WTC11 (cell line): ENCODE data around the gene UBE2J2. TPM values are rescaled to one million over a fixed set of nuclear protein-coding genes. Genes with fewer than 3 reads are reported as not detected.

Source experiments
- ATAC-seq: fragments of 200-7000 bp; cut with Tn5 transposase; 2 replicates; pipeline ENCODE4 v1.10.0; 2021; ENCODE audit warnings: mild to moderate bottlenecking, moderate library complexity
- CTCF ChIA-PET: fragments of 300-600 bp; sonication (Branson Sonifier 250); formaldehyde crosslinking; loops from one replicate; lab custom pipeline; 2021; ENCODE audit warnings: antibody characterized with exemption; lab: Charles Lee
- POLR2A ChIA-PET: fragments of 350-600 bp; sonication (Branson Sonifier 250); formaldehyde crosslinking; loops from one replicate; lab custom pipeline; 2021; ENCODE audit warnings: antibody characterized with exemption; lab: Charles Lee
- DNase-seq: peaks from one replicate; pipeline ENCODE4 v3.0.0; 2021; ENCODE audit warnings: low spot score
- H3K27ac Mint-ChIP-seq: 2 replicates; pipeline ENCODE4 v1.8.0; 2021; ENCODE audit warnings: mixed read lengths
- H3K27me3 Mint-ChIP-seq: 2 replicates; pipeline ENCODE4 v1.8.0; 2021; ENCODE audit warnings: low read depth, mild to moderate bottlenecking, moderate library complexity, mixed read lengths
- H3K36me3 Mint-ChIP-seq: 2 replicates; pipeline ENCODE4 v1.8.0; 2021; ENCODE audit warnings: mixed read lengths
- H3K4me1 Mint-ChIP-seq: 2 replicates; pipeline ENCODE4 v1.8.0; 2022; ENCODE audit warnings: mixed read lengths
- H3K4me3 Mint-ChIP-seq: 2 replicates; pipeline ENCODE4 v1.8.0; 2021; ENCODE audit warnings: mild to moderate bottlenecking, moderate library complexity, mixed read lengths
- H3K9me3 Mint-ChIP-seq: 2 replicates; pipeline ENCODE4 v1.8.0; 2021; ENCODE audit warnings: mixed read lengths
- ATF2 ChIP-seq: sonication (generic); formaldehyde crosslinking; IDR thresholded peaks from 2 replicates; pipeline ENCODE4 v1.8.1; 2022; ENCODE audit warnings: low read depth, missing genetic modification reagents, borderline replicate concordance
- CBFB ChIP-seq: sonication (generic); formaldehyde crosslinking; IDR thresholded peaks from 2 replicates; pipeline ENCODE4 v1.8.1; 2022; ENCODE audit warnings: mild to moderate bottlenecking, low read depth, missing genetic modification reagents
- ESRRA ChIP-seq: sonication (generic); formaldehyde crosslinking; IDR thresholded peaks from 2 replicates; pipeline ENCODE4 v1.8.1; 2022; ENCODE audit warnings: mild to moderate bottlenecking, missing genetic modification reagents, borderline replicate concordance
- ETV6 ChIP-seq: sonication (generic); formaldehyde crosslinking; IDR thresholded peaks from 2 replicates; pipeline ENCODE4 v1.8.1; 2022; ENCODE audit warnings: mild to moderate bottlenecking, missing genetic modification reagents
- JUN ChIP-seq: sonication (generic); formaldehyde crosslinking; IDR thresholded peaks from 2 replicates; pipeline ENCODE4 v1.8.0; 2023; ENCODE audit warnings: mild to moderate bottlenecking, missing genetic modification reagents
- MLX ChIP-seq: sonication (generic); formaldehyde crosslinking; IDR thresholded peaks from 2 replicates; pipeline ENCODE4 v1.8.1; 2023; ENCODE audit warnings: mild to moderate bottlenecking, missing genetic modification reagents, moderate library complexity
- RELA ChIP-seq: sonication (generic); formaldehyde crosslinking; IDR thresholded peaks from 2 replicates; pipeline ENCODE4 v1.8.1; 2022; ENCODE audit warnings: missing genetic modification reagents, mild to moderate bottlenecking, borderline replicate concordance
- RORB ChIP-seq: fragments of 250-450 bp; sonication (Bioruptor Pico); IDR thresholded peaks from 2 replicates; pipeline ENCODE4 v1.9.0; 2021; ENCODE audit warnings: mild to moderate bottlenecking
- SMAD4 ChIP-seq: sonication (generic); formaldehyde crosslinking; IDR thresholded peaks from 2 replicates; pipeline ENCODE4 v1.8.0; 2022; ENCODE audit warnings: mild to moderate bottlenecking, missing genetic modification reagents
- SP1 ChIP-seq: sonication (generic); formaldehyde crosslinking; conservative IDR thresholded peaks from 2 replicates; pipeline ENCODE4 v1.8.1; 2022; ENCODE audit warnings: missing genetic modification reagents
- STAT6 ChIP-seq: sonication (generic); formaldehyde crosslinking; conservative IDR thresholded peaks from 2 replicates; pipeline ENCODE4 v1.8.1; 2023; ENCODE audit warnings: mild to moderate bottlenecking, low read depth, missing genetic modification reagents, moderate library complexity
- USF2 ChIP-seq: sonication (generic); formaldehyde crosslinking; IDR thresholded peaks from 2 replicates; pipeline ENCODE4 v1.8.1; 2023; ENCODE audit warnings: mild to moderate bottlenecking, missing genetic modification reagents, moderate library complexity
- ZNF281 ChIP-seq: sonication (generic); formaldehyde crosslinking; IDR thresholded peaks from 2 replicates; pipeline ENCODE4 v1.8.0; 2023; ENCODE audit warnings: mild to moderate bottlenecking, missing genetic modification reagents
- ZNF396 ChIP-seq: fragments of 250-450 bp; sonication (Bioruptor Pico); IDR thresholded peaks from 2 replicates; pipeline ENCODE4 v1.8.0; 2021; ENCODE audit warnings: mild to moderate bottlenecking, moderate library complexity, borderline replicate concordance
- ZSCAN18 ChIP-seq: fragments of 250-450 bp; sonication (Bioruptor Pico); IDR thresholded peaks from 2 replicates; pipeline ENCODE4 v2.1.2; 2022; ENCODE audit warnings: mild to moderate bottlenecking, moderate library complexity
- total RNA-seq: library from RNA; stranded (reverse); gene quantifications from 3 replicates; pipeline ENCODE4 v1.2.3, GENCODE V29; 2021

UBE2J2 gene
- total RNA-seq, 1 experiment from 2014 or later: 72.2 TPM

- TF ChIP-seq USF2 (CRISPR knock-in tag): no peak
- no peak for TF ChIP-seq ZNF396 (CRISPR knock-in tag)
- no peak for TF ChIP-seq RORB (CRISPR knock-in tag)
- TF ChIP-seq, all 79 proteins: peak for 0
Observed at GRCh38 chr1:1255611-1256010, 18.0 kb downstream of the UBE2J2 start (continued).

- POLR2A ChIA-PET: no interaction called here
- CTCF ChIA-PET: no interaction called here
- no peaks in the 10 kb centered on the region for H3K27me3 Mint-ChIP-seq
- no peak overlapping the region for H3K27ac Mint-ChIP-seq
- H3K36me3 Mint-ChIP-seq: peaks cover 50% of the 10 kb centered on the region
- H3K4me1 Mint-ChIP-seq: peaks cover 15% of the 10 kb centered on the region
- no peaks in the 10 kb centered on the region for H3K9me3 Mint-ChIP-seq
- ATAC-seq: no peak
- no peak for DNase-seq
- TF ChIP-seq JUN (CRISPR knock-in tag) (no peak), ESRRA (CRISPR knock-in tag) (no peak)
- no peak overlapping the region for H3K4me3 Mint-ChIP-seq
Observed at GRCh38 chr1:1255078-1255477, 18.6 kb downstream of the UBE2J2 start.

GRCh38 chr1:1254667-1254998 lies 19.0 kb downstream of the UBE2J2 start:
- ChIA-PET CTCF (no interaction called here), POLR2A (no interaction called here)
- H3K9me3 Mint-ChIP-seq: no peaks in the 10 kb centered on the region
- no peak for DNase-seq
- no peak for TF ChIP-seq ZSCAN18 (CRISPR knock-in tag)
- no peak for TF ChIP-seq MLX (CRISPR knock-in tag)
- no peak for TF ChIP-seq ETV6 (CRISPR knock-in tag)
- TF ChIP-seq CBFB: no peak
- no peak for TF ChIP-seq JUN (CRISPR knock-in tag)
- no peak for TF ChIP-seq RELA (CRISPR knock-in tag)
- TF ChIP-seq STAT6 (CRISPR knock-in tag): no peak
- no peak for TF ChIP-seq ATF2
- no peak for TF ChIP-seq SMAD4 (CRISPR knock-in tag)
- TF ChIP-seq SP1: no peak
- no peak for TF ChIP-seq ZNF281 (CRISPR knock-in tag)
- H3K4me3 Mint-ChIP-seq: no peak overlapping the region
- H3K27me3 Mint-ChIP-seq: no peaks in the 10 kb centered on the region
- no peak for ATAC-seq
- peaks cover 12% of the 10 kb centered on the region for H3K4me1 Mint-ChIP-seq
- peaks cover 46% of the 10 kb centered on the region for H3K36me3 Mint-ChIP-seq
- no peak overlapping the region for H3K27ac Mint-ChIP-seq
